H1 (cell line): ENCODE results near the gene TMEM139. TPM values are rescaled to one million over a fixed set of nuclear protein-coding genes. Genes with fewer than 3 reads are reported as not detected.

Source experiments
- CTCF ChIA-PET: fragments of 300-600 bp; sonication (Branson Sonifier 250); formaldehyde crosslinking; loops from one replicate; lab custom pipeline; 2021; ENCODE audit not compliant: partially characterized antibody; lab: Charles Lee
- POLR2A ChIA-PET: fragments of 300-600 bp; sonication (Branson Sonifier 250); formaldehyde crosslinking; loops from one replicate; lab custom pipeline; 2021; ENCODE audit warnings: inconsistent platforms; ENCODE audit not compliant: partially characterized antibody; lab: Charles Lee
- DNase-seq, 2 experiments: peaks; one replicate each; pipeline versions ENCODE4 v3.0.0 to v3.0.0-alpha.2; 2010 to 2022; ENCODE audit warnings: low spot score in 2 of 2, low read depth in 1 of 2, mixed read lengths in 1 of 2
- FAIRE-seq: peaks from 2 replicates; lab custom pipeline; 2011; peaks lifted over from hg19 to GRCh38; lab: Jason Lieb, UNC
- H2AFZ ChIP-seq: 2 replicates; pipeline ENCODE4 v1.8.1; 2012; ENCODE audit warnings: low read length, inconsistent platforms
- H2AK5ac ChIP-seq: 2 replicates; pipeline ENCODE4 v1.6.1; 2013; ENCODE audit warnings: low read depth, low read length
- H2BK120ac ChIP-seq: replicated peaks from 2 replicates; pipeline ENCODE3; 2013; ENCODE audit warnings: low read depth, low read length, inconsistent platforms
- H2BK12ac ChIP-seq: 2 replicates; pipeline ENCODE4 v1.6.1; 2013; ENCODE audit warnings: low read depth, low read length
- H2BK15ac ChIP-seq: 2 replicates; pipeline ENCODE4 v1.6.1; 2013; ENCODE audit warnings: low read length
- H2BK20ac ChIP-seq: 2 replicates; pipeline ENCODE4 v1.6.1; 2013; ENCODE audit warnings: low read length
- H2BK5ac ChIP-seq: 2 replicates; pipeline ENCODE4 v1.6.1; 2013; ENCODE audit warnings: low read depth, low read length
- H3K14ac ChIP-seq: 2 replicates; pipeline ENCODE4 v1.6.1; 2013; ENCODE audit warnings: inconsistent platforms; ENCODE audit not compliant: insufficient read length
- H3K18ac ChIP-seq: 2 replicates; pipeline ENCODE4 v1.6.1; 2013; ENCODE audit warnings: low read length; ENCODE audit errors: extremely low read depth
- H3K23ac ChIP-seq: 2 replicates; pipeline ENCODE4 v1.6.1; 2013; ENCODE audit warnings: inconsistent platforms; ENCODE audit not compliant: insufficient read length
- H3K23me2 ChIP-seq: 2 replicates; pipeline ENCODE4 v1.6.1; 2013; ENCODE audit warnings: low read depth, low read length
- H3K27ac ChIP-seq: 2 replicates; pipeline ENCODE4 v1.6.1; 2011; ENCODE audit warnings: low read depth, low read length, inconsistent platforms
- H3K27me3 ChIP-seq, 4 experiments: replicated peaks in 1 of 4; 1 replicate in 1 of 4; 2 replicates in 3 of 4; pipeline versions ENCODE4 v1.6.1 to v1.8.1; 2011 to 2013; ENCODE audit warnings: low read length in 3 of 4, mild to moderate bottlenecking in 3 of 4, inconsistent platforms in 2 of 4, mixed read lengths in 2 of 4, moderate library complexity in 1 of 4; ENCODE audit not compliant: control insufficient read depth in 3 of 4, insufficient read depth in 3 of 4; ENCODE audit errors: extremely low read depth in 1 of 4
- H3K36me3 ChIP-seq, 4 experiments: 2 replicates each; pipeline versions ENCODE4 v1.6.1 to v1.8.1; 2011 to 2013; ENCODE audit warnings: mild to moderate bottlenecking in 4 of 4, low read length in 3 of 4, moderate library complexity in 2 of 4, control low read depth in 1 of 4, inconsistent platforms in 1 of 4; ENCODE audit not compliant: insufficient read depth in 4 of 4, control insufficient read depth in 2 of 4
- H3K4ac ChIP-seq: replicated peaks from 2 replicates; pipeline ENCODE3; 2013; ENCODE audit warnings: low read length, low read depth, mixed read lengths, inconsistent platforms; ENCODE audit not compliant: insufficient read length
- H3K4me1 ChIP-seq, 4 experiments: replicated peaks in 1 of 4; 1 replicate in 1 of 4; 2 replicates in 3 of 4; pipeline versions ENCODE4 v1.6.1 to v1.8.1; 2011 to 2013; ENCODE audit warnings: low read length in 3 of 4, inconsistent platforms in 2 of 4, mixed read lengths in 1 of 4; ENCODE audit not compliant: insufficient read depth in 4 of 4, control insufficient read depth in 3 of 4
- H3K4me2 ChIP-seq, 2 experiments: 2 replicates each; pipeline versions ENCODE4 v1.6.1 to v1.8.1; 2011 to 2013; ENCODE audit warnings: low read depth in 2 of 2, low read length in 2 of 2, control low read depth in 1 of 2, inconsistent platforms in 1 of 2, mild to moderate bottlenecking in 1 of 2; ENCODE audit not compliant: insufficient read depth in 1 of 2
- H3K4me3 ChIP-seq, 4 experiments: fragments of 200-600, 300-600 bp in 1 of 4; sonication (generic), shearing (Covaris generic), sonication (Bioruptor Twin) in 1 of 4; 2 replicates each; pipeline versions ENCODE4 v1.5.1 to v1.8.1; 2011 to 2016; ENCODE audit warnings: low read length in 4 of 4, low read depth in 3 of 4, control low read depth in 2 of 4, inconsistent platforms in 2 of 4, mild to moderate bottlenecking in 2 of 4, mixed read lengths in 1 of 4, moderate library complexity in 1 of 4; ENCODE audit not compliant: insufficient read depth in 2 of 4; ENCODE audit errors: extremely low read depth in 1 of 4
- H3K56ac ChIP-seq: replicated peaks from 2 replicates; pipeline ENCODE3; 2013; ENCODE audit warnings: low read depth, mild to moderate bottlenecking, mixed read lengths, low read length, inconsistent platforms; ENCODE audit not compliant: insufficient read length
- H3K79me1 ChIP-seq: 2 replicates; pipeline ENCODE4 v1.6.1; 2013; ENCODE audit warnings: low read depth, low read length, control low read depth
- H3K79me2 ChIP-seq, 2 experiments: 2 replicates each; pipeline versions ENCODE4 v1.6.1 to v1.8.1; 2012 to 2013; ENCODE audit warnings: low read length in 2 of 2, mild to moderate bottlenecking in 2 of 2, inconsistent platforms in 1 of 2; ENCODE audit not compliant: insufficient read depth in 2 of 2, control insufficient read depth in 1 of 2
- H3K9ac ChIP-seq, 4 experiments: replicated peaks in 1 of 4; 1 replicate in 1 of 4; 2 replicates in 3 of 4; pipeline versions ENCODE4 v1.6.1 to v1.8.1; 2011 to 2013; ENCODE audit warnings: low read depth in 3 of 4, low read length in 3 of 4, control low read depth in 2 of 4, mild to moderate bottlenecking in 2 of 4, moderate library complexity in 2 of 4, inconsistent platforms in 1 of 4; ENCODE audit errors: extremely low read depth in 1 of 4
- H3K9me3 ChIP-seq, 2 experiments: 2 replicates each; pipeline versions ENCODE4 v1.6.1 to v1.8.1; 2012 to 2013; ENCODE audit warnings: mild to moderate bottlenecking in 2 of 2, moderate library complexity in 2 of 2, control low read depth in 1 of 2, inconsistent platforms in 1 of 2, low read depth in 1 of 2, low read length in 1 of 2, mixed read lengths in 1 of 2; ENCODE audit not compliant: insufficient read depth in 2 of 2
- H4K20me1 ChIP-seq, 2 experiments: replicated peaks in 1 of 2; 2 replicates each; pipeline versions ENCODE3 to v1.8.1; 2011 to 2013; ENCODE audit warnings: inconsistent platforms in 2 of 2, low read length in 2 of 2, mild to moderate bottlenecking in 1 of 2; ENCODE audit not compliant: insufficient read depth in 2 of 2, control insufficient read depth in 1 of 2
- H4K5ac ChIP-seq: 2 replicates; pipeline ENCODE4 v1.6.1; 2013; ENCODE audit warnings: low read length, low read depth, mixed read lengths, inconsistent platforms; ENCODE audit not compliant: insufficient read length
- H4K8ac ChIP-seq: 2 replicates; pipeline ENCODE4 v1.8.0; 2013; ENCODE audit warnings: mild to moderate bottlenecking, moderate library complexity, low read length, inconsistent platforms; ENCODE audit not compliant: insufficient read depth; ENCODE audit errors: extremely low read depth
- H4K91ac ChIP-seq: replicated peaks from 2 replicates; pipeline ENCODE3; 2013; ENCODE audit warnings: low read length, mixed read lengths, inconsistent platforms; ENCODE audit not compliant: insufficient read length
- BACH1 ChIP-seq: IDR thresholded peaks from 2 replicates; pipeline ENCODE4 v1.6.1; 2012; ENCODE audit warnings: low read length, improper control_type of control experiment
- BRCA1 ChIP-seq: IDR thresholded peaks from 2 replicates; pipeline ENCODE4 v1.6.1; 2012; ENCODE audit warnings: low read depth, low read length, improper control_type of control experiment
- CBX8 ChIP-seq: fragments of 300-800, 300-1000 bp; sonication (generic); IDR thresholded peaks from 2 replicates; pipeline ENCODE4 v1.7.1; 2016; ENCODE audit warnings: low read depth, low read length, borderline replicate concordance
- EZH2 ChIP-seq: fragments of 200-600 bp; sonication (generic); IDR thresholded peaks from 2 replicates; pipeline ENCODE4 v1.7.1; 2012; ENCODE audit warnings: low read depth, mild to moderate bottlenecking, moderate library complexity, low read length, inconsistent platforms; ENCODE audit not compliant: severe bottlenecking
- JUN ChIP-seq: IDR thresholded peaks from 2 replicates; pipeline ENCODE4 v1.6.1; 2011; ENCODE audit warnings: low read depth, mild to moderate bottlenecking, improper control_type of control experiment, low read length
- NANOG ChIP-seq: IDR thresholded peaks from 2 replicates; pipeline ENCODE4 v1.6.1; 2011; ENCODE audit warnings: low read length, low read depth, mild to moderate bottlenecking, inconsistent platforms; ENCODE audit not compliant: insufficient read depth, poor library complexity, severe bottlenecking
- RBBP5 ChIP-seq: IDR thresholded peaks from 2 replicates; pipeline ENCODE4 v1.7.1; 2012; ENCODE audit warnings: low read depth, mild to moderate bottlenecking, inconsistent platforms, low read length, moderate library complexity, borderline replicate concordance
- RFX5 ChIP-seq: IDR thresholded peaks from 2 replicates; pipeline ENCODE4 v1.6.1; 2011; ENCODE audit warnings: low read depth, low read length, improper control_type of control experiment, borderline replicate concordance
- SIRT6 ChIP-seq: IDR thresholded peaks from one replicate; pipeline ENCODE4 v1.7.1; 2012; ENCODE audit warnings: low read length, inconsistent platforms
- TAF7 ChIP-seq: optimal IDR thresholded peaks from 2 replicates; pipeline ENCODE3; 2011; ENCODE audit warnings: low read depth, mild to moderate bottlenecking, inconsistent platforms, low read length, moderate library complexity, borderline replicate concordance
- WGBS, 2 experiments: shearing (Covaris generic) in 1 of 2; methylation state at CpG; one replicate each; pipeline versions ENCODE4 v1.1.6 to v1.1.7; 2013 to 2015; ENCODE audit warnings: low lambda C conversion rate in 2 of 2, mixed read lengths in 2 of 2, inconsistent platforms in 1 of 2, low coverage in 1 of 2, missing lambda C conversion rate in 1 of 2; ENCODE audit not compliant: insufficient replicate concordance in 2 of 2, insufficient coverage in 1 of 2, insufficient read length in 1 of 2; ENCODE audit errors: extremely low coverage in 1 of 2, missing lambda C conversion rate in 1 of 2; 5-methylcytosine and 5-hydroxymethylcytosine counted together
- polyA plus RNA-seq, 7 experiments: library from polyadenylated mRNA; depleted of rRNA in 3 of 7; stranded (reverse) in 5 of 7; unstranded in 2 of 7; fragments of >200 nt in 5 of 7; fragments of 200-250 nt in 2 of 7; gene quantifications; 1 replicate in 5 of 7; 2 replicates in 1 of 7; 4 replicates in 1 of 7; pipeline versions ENCODE4 v1.2.1 to v1.2.3, GENCODE V29; 2011 to 2013; ENCODE audit warnings: missing spikeins in 2 of 7, mixed read lengths in 2 of 7
- total RNA-seq: library from RNA; stranded (reverse); fragmentation: NEBNext Ultra II Directional; extraction: Animal tissue kit (Norgen Biotek cat#: 25700); gene quantifications from 2 replicates; pipeline ENCODE4 v1.2.1, GENCODE V29; 2021
- TF ChIP-seq, protein P1 (sequence below), 3 experiments: IDR thresholded peaks; 1 replicate in 2 of 3; 2 replicates in 1 of 3; pipeline versions ENCODE4 v1.5.1 to v1.6.1; 2011; ENCODE audit warnings: low read length in 3 of 3, mild to moderate bottlenecking in 3 of 3, inconsistent platforms in 2 of 3, low read depth in 1 of 3, moderate library complexity in 1 of 3; ENCODE audit not compliant: insufficient read depth in 1 of 3; ENCODE audit errors: control extremely low read depth in 1 of 3

Gene TMEM139
- total and polyA plus RNA-seq, 2 of the 8 experiments (the other 6 are each of a cell fraction or from before 2014, with no cell fraction given) = 3.2 to 6.7 TPM

DNA sequence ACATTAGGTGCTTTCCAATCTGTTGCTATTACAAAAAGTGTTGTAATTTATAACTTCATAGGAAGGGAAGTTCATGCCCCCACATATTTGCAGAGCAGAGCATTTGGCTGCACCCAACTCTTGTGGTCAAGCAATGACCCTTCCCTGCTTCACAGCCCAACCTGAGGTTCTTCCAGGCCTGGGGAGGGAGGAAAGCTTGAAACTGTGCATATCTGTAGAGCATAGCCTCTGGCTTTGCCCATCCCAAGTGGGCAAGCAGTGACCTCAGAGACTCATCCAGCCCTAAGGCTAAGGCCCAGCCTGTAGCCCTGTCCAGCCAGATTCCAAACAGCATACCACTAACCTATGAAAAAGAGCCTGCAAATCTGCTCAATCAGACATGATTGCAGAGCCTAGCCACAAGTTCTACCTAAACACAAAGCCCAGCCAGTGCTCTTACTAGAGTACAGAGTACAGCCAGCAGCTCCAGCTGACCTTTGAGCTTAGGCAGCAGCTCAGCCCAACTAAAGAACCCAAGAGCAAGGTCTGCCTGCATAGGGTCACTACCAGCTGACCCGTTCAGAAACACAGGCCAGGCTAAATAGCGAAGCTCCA lies 35.9 kb upstream of the TMEM139 start:
- Histone ChIP-seq H3K14ac (no peak overlapping the region), H2AK5ac (no peak overlapping the region), H4K91ac (no peak overlapping the region), H3K9ac (no peak overlapping the region), H3K9me3 (no peaks in the 10 kb centered on the region), H4K5ac (no peak overlapping the region), H3K4me2 (no peak overlapping the region), H2AFZ (no peak overlapping the region), H3K4ac (no peak overlapping the region), H3K4me3 (no peak overlapping the region), H3K23ac (no peak overlapping the region), H2BK15ac (no peak overlapping the region), H3K36me3 (no peaks in the 10 kb centered on the region), H3K4me1 (no peaks in the 10 kb centered on the region), H4K20me1 (no peaks in the 10 kb centered on the region), H2BK5ac (no peak overlapping the region), H3K56ac (no peak overlapping the region), H2BK12ac (no peak overlapping the region), H3K18ac (no peak overlapping the region), H3K23me2 (no peaks in the 10 kb centered on the region), H2BK120ac (no peak overlapping the region), H2BK20ac (no peak overlapping the region), H3K79me2 (no peaks in the 10 kb centered on the region), H3K27ac (no peak overlapping the region), H4K8ac (no peak overlapping the region), H3K79me1 (no peaks in the 10 kb centered on the region), H3K27me3 (no peaks in the 10 kb centered on the region; a peak in 1 of 7 replicates)
- WGBS, 2 experiments = 93% methylated on average over 2 of the region's 2 CpGs; no CpG with 5 or more reads in 1 of the 2 experiments
- FAIRE-seq (no peak), DNase-seq (no peak)
- ChIA-PET CTCF (interaction anchor here (1.5 to 6.6 kb wide), 3 partner anchors 9 to 32 kb away, joined by 4 to 41 read pairs (median 6); no protein-coding TSS in a partner anchor), POLR2A (interaction anchor here (1.5 kb wide), 1 partner anchor 14 kb away, joined by 3 read pairs; the partner anchor contains the start of gene GSTK1)
- TF ChIP-seq CBX8 = no peak
- TF ChIP-seq, protein P1, sequence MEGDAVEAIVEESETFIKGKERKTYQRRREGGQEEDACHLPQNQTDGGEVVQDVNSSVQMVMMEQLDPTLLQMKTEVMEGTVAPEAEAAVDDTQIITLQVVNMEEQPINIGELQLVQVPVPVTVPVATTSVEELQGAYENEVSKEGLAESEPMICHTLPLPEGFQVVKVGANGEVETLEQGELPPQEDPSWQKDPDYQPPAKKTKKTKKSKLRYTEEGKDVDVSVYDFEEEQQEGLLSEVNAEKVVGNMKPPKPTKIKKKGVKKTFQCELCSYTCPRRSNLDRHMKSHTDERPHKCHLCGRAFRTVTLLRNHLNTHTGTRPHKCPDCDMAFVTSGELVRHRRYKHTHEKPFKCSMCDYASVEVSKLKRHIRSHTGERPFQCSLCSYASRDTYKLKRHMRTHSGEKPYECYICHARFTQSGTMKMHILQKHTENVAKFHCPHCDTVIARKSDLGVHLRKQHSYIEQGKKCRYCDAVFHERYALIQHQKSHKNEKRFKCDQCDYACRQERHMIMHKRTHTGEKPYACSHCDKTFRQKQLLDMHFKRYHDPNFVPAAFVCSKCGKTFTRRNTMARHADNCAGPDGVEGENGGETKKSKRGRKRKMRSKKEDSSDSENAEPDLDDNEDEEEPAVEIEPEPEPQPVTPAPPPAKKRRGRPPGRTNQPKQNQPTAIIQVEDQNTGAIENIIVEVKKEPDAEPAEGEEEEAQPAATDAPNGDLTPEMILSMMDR (IDR thresholded peaks at IDR 0.05; ENCODE audit: control extremely low read depth in 1 of 3, insufficient read depth in 1 of 3, low read depth in 1 of 3, low read length in 3 of 3) = no peak
- TF ChIP-seq BACH1 = no peak
- TF ChIP-seq BRCA1 = no peak
- no peak for TF ChIP-seq RFX5
- TF ChIP-seq JUN = no peak
- TF ChIP-seq SIRT6 = no peak
- no peak for TF ChIP-seq RBBP5
- no peak for TF ChIP-seq EZH2
- TF ChIP-seq NANOG = no peak
- TF ChIP-seq TAF7 = no peak
